NCI-H1092 treated with DMSO at 0.1 percent for 48 hours (cell line): Measurements from ENCODE around the gene GNA12.
"Not testable (repeated sequence)": the region's sequence is repeated elsewhere in the genome, so short reads cannot be mapped to it uniquely, and the experiment has no call there.

Experiments
- DNase-seq: peaks from one replicate; lab custom pipeline; 2025; lab: John Stamatoyannopoulos, UW

Gene GNA12

GRCh38 chr7:2728316-2729030 lies 115.6 kb downstream of the GNA12 start:
- DNase-seq: no peak

GRCh38 chr7:2727206-2727605 lies 116.9 kb downstream of the GNA12 start:
- DNase-seq: not testable (repeated sequence)

- no peak for DNase-seq
These were observed 117.6 kb downstream of the GNA12 start for GRCh38 chr7:2726316-2727018.

- DNase-seq: no peak
These were observed 118.7 kb downstream of the GNA12 start for GRCh38 chr7:2725178-2726105.

GRCh38 chr7:2724453-2725177 lies 119.5 kb downstream of the GNA12 start:
- no peak for DNase-seq

- not testable (repeated sequence) for DNase-seq
These were observed 120.1 kb downstream of the GNA12 start for GRCh38 chr7:2724036-2724435.

GRCh38 chr7:2723138-2723850 lies 120.8 kb downstream of the GNA12 start:
- no peak for DNase-seq

GRCh38 chr7:2722591-2722990 lies 121.5 kb downstream of the GNA12 start:
- no peak for DNase-seq

GRCh38 chr7:2721842-2722241 lies 122.3 kb downstream of the GNA12 start:
- DNase-seq: no peak

GRCh38 chr7:2720024-2720423 lies 124.1 kb downstream of the GNA12 start:
- peak; percentile 15 for DNase-seq

- peak; percentile 27 for DNase-seq
These were observed 125.1 kb downstream of the GNA12 start for GRCh38 chr7:2719007-2719406.

- DNase-seq: no peak
These were observed 125.7 kb downstream of the GNA12 start for GRCh38 chr7:2718296-2718965.

GRCh38 chr7:2717293-2718261 lies 126.5 kb downstream of the GNA12 start:
- DNase-seq: peak; percentile 75

- no peak for DNase-seq
These were observed 127.2 kb downstream of the GNA12 start for GRCh38 chr7:2716906-2717292.

GRCh38 chr7:2716488-2716887 lies 127.6 kb downstream of the GNA12 start:
- DNase-seq: no peak

GRCh38 chr7:2715341-2716231 lies 128.5 kb downstream of the GNA12 start:
- no peak for DNase-seq

- no peak for DNase-seq
These were observed 129.5 kb downstream of the GNA12 start for GRCh38 chr7:2714636-2715035.

- no peak for DNase-seq
These were observed 130.1 kb downstream of the GNA12 start for GRCh38 chr7:2713978-2714377.
